PFSK-1 (cell line): Measurements from ENCODE around the gene COL21A1.

Experiments used
- FOXP2 ChIP-seq: optimal IDR thresholded peaks from 2 replicates; pipeline ENCODE3; 2011; ENCODE audit warnings: borderline replicate concordance, control low read depth, inconsistent platforms; ENCODE audit not compliant: insufficient read depth; ENCODE audit errors: extremely low read length, extremely low read depth
- POLR2AphosphoS5 ChIP-seq: IDR thresholded peaks from 2 replicates; pipeline ENCODE4 v1.6.1; 2012; ENCODE audit warnings: low read depth, mild to moderate bottlenecking, control low read depth, low read length, moderate library complexity
- TAF1 ChIP-seq: IDR thresholded peaks from 2 replicates; pipeline ENCODE4 v1.6.1; 2012; ENCODE audit warnings: low read length, control low read depth, borderline replicate concordance; ENCODE audit not compliant: insufficient read depth

DNA sequence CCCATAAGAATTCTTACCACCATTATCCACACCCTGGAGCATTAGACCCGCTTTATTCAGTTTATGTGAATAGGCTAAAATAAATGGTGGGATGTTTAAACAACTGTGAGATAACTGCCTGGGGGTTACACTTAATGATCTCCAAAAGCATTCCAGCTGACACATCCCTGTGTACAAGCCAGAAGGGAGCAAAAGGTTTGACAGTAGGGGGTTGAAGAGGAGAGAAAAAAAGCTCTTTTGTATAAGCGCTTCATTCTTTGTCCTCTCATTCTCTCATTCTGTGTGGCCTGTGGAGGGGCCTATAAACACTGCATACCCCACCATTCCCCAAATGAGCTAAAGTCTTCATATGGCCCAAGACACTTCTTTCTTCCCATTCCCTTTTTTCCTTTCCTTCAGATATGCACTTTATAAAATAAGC is 30.8 kb upstream of the COL21A1 start:
- TF ChIP-seq POLR2AphosphoS5 (no peak), TAF1 (no peak), FOXP2 (no peak)
